ENCODE measurements around the gene HSD17B13.
"Not testable (repeated sequence)": the region's sequence is repeated elsewhere in the genome, so short reads cannot be mapped to it uniquely, and the experiment has no call there.

The HSD17B13 gene

DNA sequence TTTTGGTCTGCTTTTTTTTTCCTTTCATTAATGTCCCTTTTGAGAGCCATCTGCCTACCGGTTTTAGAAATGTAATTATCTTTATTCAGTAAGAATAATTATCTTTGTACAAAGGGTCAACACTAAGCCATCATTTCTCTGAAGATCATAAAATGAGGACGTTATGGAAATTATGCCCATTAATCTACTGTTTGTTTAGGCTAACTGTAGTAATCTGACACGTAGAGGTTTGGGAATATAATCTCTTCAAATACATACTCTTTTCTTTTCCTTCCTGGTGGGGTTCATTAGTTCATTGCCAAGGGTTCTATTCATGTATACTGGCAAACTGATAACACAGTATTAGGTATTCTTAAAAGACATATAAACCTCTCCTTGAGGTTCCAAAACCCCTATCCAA lies 3.8 kb upstream of the HSD17B13 start:
- no peak for DNase-seq (ENCODE audit: low read depth, low spot score)

DNA sequence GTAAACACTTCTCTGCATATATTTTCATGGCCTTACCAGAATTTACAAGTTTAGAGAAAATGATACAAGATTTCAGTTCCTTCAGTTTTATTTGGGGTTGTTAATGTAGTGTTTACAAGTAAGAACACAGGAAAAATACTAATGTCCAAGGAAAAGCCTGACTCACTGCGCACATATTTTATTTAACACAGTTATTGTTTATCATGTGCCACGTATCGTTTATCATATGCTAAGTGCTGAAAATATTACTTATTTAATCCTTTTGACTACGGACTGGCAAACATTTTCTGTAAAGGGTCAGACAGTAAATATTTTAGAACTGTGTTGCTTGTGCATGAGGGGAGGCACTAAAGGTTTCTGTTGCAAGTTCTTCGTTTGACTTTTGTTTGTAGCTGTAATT lies 794 bp downstream of the HSD17B13 start:
- no peak overlapping the region for H3K4me3 ChIP-seq (ENCODE audit: low read length)
- no peak for DNase-seq (ENCODE audit: low read depth, low spot score)

More for the DNA sequence above, 3.8 kb upstream of the HSD17B13 start:
- no peak overlapping the region for H3K4me3 ChIP-seq (ENCODE audit: low read length)

DNA sequence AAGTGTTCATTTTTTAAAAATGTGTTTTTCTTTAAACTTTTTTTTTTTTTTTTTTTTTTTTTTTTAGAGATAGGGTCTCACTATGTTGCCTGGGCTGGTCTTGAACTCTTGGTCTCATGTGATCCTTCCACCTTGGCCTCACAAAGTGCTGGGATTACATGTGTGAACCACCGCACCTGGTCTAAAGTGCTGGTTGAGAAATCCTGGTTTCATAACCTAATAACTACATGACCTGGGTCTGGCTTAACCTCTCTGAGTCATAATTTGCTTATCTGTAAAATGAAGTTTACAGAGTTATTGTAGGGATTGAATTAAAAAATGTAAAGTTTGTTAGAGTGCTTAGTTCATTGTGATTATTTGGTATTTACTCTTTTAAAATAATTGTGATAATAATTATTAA lies 5.2 kb downstream of the HSD17B13 start:
- no peak overlapping the region for H3K4me3 ChIP-seq (ENCODE audit: low read length)
- no peak for DNase-seq (ENCODE audit: low read depth, low spot score)

DNA sequence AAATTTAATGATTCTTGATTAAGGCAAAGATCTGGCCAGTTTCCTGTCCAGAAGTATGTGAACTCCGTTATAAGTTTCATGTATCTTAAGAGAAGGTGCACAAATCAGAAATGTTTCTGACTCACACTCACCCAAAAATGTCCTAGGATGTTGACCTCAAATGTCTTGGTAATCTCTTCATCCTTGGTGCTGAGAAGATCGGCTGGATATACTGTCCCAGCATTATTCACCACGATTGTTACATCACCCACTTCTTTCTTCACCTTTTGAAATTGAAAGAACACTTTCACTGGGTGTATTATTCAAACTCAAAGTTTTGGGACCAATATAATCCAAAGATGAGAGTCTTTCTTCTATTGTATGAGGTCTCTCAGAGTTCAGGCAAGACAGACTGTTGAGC lies 5.7 kb downstream of the HSD17B13 start:
- DNase-seq (ENCODE audit: low read depth, low spot score), result no peak
- no peak overlapping the region for H3K4me3 ChIP-seq (ENCODE audit: low read length)

DNA sequence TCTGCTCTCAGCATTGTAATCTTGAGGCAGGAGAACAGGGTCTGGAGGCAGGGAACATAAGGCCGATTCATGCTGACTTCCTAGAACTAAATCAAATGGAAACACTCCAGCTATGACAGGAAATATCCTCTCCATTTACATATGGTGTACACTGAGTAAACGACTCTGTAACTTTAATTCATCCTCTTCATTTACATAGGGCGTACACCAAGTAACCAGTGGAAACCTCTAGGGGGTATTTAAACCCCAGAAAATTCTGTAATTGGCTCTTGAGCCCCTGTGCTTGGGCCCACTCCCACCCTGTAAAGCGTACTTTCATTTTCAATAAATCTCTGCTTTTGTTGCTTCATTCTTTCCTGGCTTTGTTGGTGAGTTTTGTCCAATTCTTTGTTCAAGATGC lies 7.7 kb downstream of the HSD17B13 start:
- DNase-seq (ENCODE audit: low read depth, low spot score); H3K4me3 ChIP-seq (ENCODE audit: low read length): not testable (repeated sequence)

DNA sequence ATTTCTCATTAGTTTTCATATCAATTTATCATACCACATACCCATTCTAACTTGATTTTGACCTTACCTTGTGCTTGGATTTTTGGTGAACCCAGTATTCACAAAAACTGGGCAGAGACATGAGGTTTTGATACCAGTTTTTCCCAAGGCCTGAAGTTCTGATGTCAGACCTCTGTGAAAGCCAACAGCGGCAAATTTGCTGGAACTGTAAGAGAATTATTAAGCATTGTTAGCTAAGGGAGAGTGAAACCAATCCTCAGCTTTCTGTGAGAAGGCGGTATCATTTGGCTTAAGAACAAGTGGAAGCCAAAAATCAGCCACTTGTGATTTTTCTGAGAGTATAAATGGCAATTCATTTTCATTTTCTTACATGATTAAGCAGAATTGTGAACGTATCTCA lies 8.9 kb downstream of the HSD17B13 start:
- DNase-seq (ENCODE audit: low read depth, low spot score), result no peak
- no peak overlapping the region for H3K4me3 ChIP-seq (ENCODE audit: low read length)

DNA sequence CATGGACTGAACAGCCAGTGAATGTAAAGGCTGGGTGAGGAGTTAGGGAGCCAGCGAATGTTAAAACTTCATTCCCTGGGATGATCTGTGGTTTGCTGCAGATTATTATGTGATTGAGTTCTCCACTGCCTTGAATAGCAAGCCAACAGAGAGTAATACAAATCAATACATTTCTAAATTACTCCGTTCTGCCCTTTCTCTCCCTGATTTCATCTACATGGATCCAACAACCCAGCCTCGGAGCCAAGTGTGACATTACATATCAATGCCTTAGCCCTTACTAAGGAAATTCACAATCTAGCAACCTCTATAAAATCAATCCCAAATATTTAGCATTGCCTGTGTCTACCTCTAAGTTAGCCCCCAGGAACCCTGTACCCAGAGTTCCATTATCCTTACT lies 11.0 kb downstream of the HSD17B13 start:
- DNase-seq (ENCODE audit: low read depth, low spot score), result no peak
- H3K4me3 ChIP-seq (ENCODE audit: low read length), result no peak overlapping the region

DNA sequence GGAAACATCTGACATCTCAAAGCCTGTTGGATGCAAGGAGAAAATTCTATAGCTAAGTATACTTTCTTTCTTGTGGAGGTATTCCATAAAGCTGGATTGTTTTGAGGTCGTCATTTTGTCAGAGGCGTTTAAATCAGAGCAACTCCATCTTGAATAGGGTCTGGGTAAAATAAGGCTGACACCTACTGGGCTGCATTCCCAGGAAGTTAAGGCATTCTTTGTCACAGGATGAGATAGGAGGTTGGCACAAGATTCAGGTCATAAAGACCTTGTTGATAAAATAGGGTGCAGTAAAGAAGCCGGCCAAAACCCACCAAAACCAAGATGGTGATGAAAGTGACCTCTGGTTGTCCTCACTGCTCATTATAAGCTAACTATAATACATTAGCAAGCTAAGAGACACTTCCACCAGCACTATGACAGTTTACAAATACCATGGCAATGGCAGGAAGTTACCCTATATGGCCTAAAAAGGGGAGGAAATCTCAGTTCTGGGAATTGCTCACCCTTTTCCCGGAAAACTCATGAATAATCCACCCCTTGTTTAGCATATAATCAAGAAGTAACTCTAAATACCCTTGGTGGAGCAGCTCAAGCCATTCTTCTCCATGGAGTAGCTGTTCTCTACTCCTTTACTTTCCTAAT lies 11.9 kb downstream of the HSD17B13 start:
- H3K4me3 ChIP-seq (ENCODE audit: low read length), result no peak overlapping the region
- DNase-seq (ENCODE audit: low read depth, low spot score), result no peak

DNA sequence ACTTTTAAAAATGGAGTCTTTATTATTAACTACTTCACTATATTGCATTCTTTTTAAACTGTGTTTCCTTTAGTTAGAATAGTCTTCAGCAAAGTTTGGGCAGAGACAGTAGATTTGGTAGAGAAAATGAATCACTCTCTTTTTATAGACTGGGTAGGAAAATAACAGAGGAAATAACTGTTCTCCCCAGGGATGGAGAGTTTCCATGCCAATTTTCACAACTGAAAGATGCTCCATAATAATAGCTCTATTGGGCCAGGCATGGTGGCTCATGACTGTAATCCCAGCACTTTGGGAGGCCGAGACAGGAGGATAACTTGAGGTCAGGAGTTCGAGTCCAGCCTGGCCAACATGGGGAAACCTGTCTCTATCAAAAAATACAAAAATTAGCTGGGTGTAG lies 13.1 kb downstream of the HSD17B13 start:
- no peak overlapping the region for H3K4me3 ChIP-seq (ENCODE audit: low read length)
- DNase-seq (ENCODE audit: low read depth, low spot score), result no peak

DNA sequence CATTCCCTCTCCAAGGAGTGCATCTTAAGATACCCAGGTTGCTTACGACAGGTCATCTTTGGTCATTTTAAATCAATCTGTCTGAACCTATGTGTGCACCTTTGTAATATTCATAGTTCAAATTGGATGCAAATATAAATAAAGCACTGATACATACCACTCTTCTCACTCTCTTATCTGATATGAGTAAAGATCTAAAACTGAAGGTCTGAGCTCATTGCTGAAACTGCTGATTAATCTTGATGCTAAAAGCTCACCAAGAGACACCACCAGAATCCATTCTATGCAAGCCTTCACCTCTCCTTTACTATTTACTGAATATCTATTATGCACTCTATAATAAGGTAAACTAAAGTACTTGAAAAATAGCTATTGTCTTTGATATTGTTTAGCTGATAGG lies 16.6 kb downstream of the HSD17B13 start:
- no peak for DNase-seq (ENCODE audit: low read depth, low spot score)
- H3K4me3 ChIP-seq (ENCODE audit: low read length), result no peak overlapping the region

DNA sequence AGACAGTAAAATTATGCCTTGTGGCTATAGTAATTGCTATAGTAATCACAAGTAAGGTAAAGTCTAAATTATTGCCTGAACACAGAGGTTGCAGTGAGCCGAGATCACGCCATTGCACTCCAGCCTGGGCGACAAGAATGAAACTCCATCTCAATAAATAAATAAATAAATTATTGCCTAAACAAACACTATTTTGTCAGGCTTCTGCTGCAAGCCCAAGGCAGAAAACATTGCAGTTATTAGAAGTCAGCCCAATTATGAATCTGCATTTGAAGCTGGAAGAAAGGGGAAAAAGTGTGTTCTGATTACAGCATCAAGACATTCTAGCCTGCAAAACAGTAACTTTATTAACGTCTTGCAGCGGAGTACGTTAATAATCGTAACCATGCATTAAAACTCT lies 17.1 kb downstream of the HSD17B13 start:
- no peak for DNase-seq (ENCODE audit: low read depth, low spot score)
- H3K4me3 ChIP-seq (ENCODE audit: low read length), result no peak overlapping the region

DNA sequence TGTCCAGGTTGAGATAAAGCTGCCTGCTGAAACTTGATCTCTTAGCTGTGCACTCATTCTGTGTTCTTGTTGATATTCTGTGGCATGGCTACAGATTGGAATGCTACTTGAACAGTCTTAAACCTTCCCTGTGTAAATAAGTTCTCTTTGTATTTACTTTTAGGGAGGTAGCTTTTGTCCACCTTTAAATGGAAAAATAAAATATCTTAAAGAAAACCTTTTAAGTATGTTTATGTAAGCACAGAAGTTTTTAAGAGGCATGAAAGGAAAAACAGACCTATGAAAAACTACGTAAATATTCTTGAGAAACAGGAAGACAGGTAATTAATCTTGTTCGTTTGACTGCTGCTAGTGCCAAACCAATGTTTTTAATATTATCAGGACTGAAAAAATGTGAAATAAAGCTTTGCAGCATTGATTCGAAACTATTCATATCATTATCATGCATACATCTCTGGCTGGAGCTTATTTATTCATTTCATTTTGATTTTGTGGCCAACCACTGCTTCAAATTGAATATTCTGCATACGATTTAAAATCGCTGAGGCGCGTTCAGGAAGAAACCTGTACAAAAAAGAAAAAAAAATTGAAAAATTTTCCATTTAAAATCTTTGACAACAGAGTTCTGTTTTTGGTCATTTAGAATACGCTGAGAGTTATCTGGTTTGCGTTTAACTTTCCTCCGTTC lies 17.8 kb downstream of the HSD17B13 start:
- no peak for DNase-seq (ENCODE audit: low read depth, low spot score)
- H3K4me3 ChIP-seq (ENCODE audit: low read length), result no peak overlapping the region

DNA sequence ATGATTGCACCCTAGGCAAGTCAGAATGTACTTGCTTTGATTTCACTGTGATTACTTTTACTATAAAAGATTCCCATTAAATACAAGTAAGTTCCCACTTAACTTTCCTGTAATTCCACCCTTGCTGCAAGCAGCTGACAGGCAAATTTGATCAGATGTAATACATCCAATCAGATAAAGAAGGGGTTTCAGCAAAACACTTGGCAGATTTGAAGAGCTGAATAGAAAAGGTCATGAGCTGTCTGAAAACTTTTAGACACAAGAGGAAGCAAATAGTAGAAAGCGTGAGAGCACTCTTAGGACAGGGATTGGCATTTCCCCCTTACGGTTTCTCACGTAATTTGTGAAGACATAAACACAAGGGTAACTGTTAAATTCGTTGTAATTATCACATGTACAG lies 22.8 kb downstream of the HSD17B13 start:
- H3K4me3 ChIP-seq (ENCODE audit: low read length), result no peak overlapping the region
- DNase-seq (ENCODE audit: low read depth, low spot score), result no peak

DNA sequence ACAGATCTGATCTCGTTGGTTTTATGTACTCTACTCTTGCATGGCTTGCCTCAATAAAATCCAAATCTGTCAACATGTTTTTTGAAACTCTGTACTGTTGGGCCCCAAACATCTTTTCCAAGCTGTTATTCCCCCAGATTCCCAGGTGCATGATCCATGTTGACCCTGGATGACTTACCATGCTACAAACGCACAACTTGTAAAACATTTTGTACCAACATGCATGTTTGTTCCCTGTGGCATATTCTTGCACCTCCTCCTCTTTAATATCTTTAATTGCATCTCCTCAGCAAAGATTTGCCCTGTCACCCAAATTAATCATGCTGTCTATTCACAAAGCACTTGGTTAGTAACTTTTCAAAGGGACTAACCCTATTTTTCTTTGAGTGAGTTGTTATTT lies 24.3 kb downstream of the HSD17B13 start:
- no peak overlapping the region for H3K4me3 ChIP-seq (ENCODE audit: low read length)
- no peak for DNase-seq (ENCODE audit: low read depth, low spot score)

DNA sequence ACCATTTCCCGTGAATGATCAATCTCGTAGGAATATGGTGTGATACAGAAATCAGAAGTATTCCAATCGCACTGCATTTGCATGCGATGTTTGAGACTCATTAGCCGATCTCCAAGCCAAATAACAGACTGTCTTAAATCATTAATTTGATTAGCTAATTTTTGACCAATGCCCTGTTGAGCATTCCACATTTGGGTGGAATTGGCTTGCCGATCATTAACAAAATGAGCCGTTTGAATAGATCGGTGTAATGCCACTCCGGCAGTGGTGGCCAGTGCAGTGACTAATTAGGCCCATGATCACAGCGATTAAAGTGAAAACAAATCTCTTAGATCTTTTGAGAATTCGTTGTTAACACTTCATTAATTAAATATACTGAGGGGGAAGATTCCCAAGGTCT lies 27.8 kb downstream of the HSD17B13 start:
- not testable (repeated sequence) for DNase-seq (ENCODE audit: low read depth, low spot score); H3K4me3 ChIP-seq (ENCODE audit: low read length)

DNA sequence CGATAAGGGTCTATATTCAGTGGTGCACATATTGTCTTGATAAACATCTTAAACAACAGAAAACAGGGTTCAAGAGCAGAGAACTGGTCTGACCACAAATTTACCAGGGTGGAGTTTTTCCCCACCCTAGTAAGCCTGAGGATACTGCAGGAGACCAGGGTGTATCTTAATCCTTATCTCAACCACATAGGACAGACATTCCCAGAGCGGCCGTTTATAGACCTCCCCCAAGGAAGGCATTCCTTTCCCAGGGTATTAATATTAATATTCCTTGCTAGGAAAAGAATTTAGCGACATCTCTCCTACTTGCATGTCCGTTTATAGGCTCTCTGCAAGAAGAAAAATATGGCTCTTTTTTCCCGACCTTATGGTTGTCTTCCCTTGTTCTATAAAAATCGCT lies 28.8 kb downstream of the HSD17B13 start:
- DNase-seq (ENCODE audit: low read depth, low spot score); H3K4me3 ChIP-seq (ENCODE audit: low read length): not testable (repeated sequence)

DNA sequence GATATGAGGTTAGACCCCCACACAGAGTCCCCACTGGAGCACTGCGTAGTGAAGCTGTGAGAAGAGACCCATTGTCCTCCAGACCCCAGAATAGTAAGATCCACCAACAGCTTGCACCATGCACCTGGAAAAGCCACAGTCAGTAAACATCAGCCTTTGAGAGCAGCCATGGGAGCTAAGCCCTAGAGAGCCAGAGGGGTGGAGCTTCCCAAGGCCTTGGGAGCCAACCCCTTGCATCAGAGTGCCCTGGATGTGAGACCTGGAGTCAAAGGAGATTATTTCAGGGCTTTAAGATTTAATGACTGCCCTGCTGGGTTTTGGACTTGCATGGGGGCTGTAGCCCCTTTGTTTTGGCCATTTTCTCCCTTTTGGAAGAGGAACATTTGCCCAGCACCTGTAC lies 35.7 kb downstream of the HSD17B13 start:
- no peak for DNase-seq (ENCODE audit: low read depth, low spot score)
- H3K4me3 ChIP-seq (ENCODE audit: low read length), result no peak overlapping the region

DNA sequence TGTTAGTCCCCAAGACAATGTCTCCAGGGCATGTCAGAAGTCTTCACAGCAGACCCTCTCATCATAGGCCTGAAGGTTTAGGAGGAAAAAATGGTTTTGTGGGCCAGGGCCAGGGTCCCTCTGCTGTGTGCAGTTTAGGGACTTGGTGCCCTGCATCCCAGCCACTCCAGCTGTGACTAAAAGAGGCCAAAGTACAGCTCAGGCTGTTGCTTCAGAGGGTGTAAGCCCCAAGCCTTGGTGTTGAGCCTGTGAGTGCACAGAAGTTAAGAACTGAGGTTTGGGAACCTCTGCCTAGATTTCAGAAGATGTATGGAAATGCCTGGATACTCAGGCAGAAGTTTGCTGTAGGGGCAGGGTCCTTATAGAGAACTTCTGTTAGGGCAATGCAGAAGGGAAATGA lies 38.4 kb downstream of the HSD17B13 start:
- H3K4me3 ChIP-seq (ENCODE audit: low read length); DNase-seq (ENCODE audit: low read depth, low spot score): not testable (repeated sequence)

DNA sequence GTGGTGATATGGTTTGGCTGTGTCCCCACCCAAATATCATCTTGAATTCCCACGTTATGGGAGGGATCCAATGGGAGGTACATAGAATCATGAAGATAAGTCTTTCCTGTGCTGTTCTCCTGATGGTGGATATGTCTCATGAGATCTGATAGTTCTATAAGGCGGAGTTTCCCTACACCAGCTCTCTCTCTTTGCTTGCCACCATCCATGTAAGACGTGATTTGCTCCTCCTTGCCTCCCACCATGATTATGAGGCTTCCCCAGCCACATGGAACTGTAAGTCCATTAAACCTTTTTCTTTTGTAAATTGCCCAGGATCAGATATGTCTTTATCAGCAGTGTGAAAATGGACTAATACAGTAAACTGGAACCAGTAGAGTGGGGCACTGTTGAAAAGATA lies 39.5 kb downstream of the HSD17B13 start:
- DNase-seq (ENCODE audit: low read depth, low spot score), result no peak
- no peak overlapping the region for H3K4me3 ChIP-seq (ENCODE audit: low read length)

DNA sequence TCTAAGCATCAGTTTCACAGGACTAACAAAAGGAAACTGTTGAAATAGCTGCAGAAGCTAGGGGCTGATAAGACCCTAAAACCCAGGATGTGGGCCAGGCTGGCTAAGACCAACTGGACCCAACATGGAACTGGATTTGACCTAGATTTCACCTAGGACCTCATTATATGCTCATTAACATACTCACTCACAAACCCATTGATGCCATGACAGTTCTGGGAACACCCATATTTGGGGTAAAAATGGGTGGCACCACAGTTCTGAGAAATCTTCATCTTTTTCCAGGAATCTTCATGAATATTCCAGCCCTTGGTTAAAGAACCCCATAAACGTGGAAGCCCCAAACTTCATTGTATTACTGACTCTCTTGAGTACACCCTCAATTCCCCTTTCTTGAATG lies 41.1 kb downstream of the HSD17B13 start:
- no peak overlapping the region for H3K4me3 ChIP-seq (ENCODE audit: low read length)
- DNase-seq (ENCODE audit: low read depth, low spot score), result no peak

DNA sequence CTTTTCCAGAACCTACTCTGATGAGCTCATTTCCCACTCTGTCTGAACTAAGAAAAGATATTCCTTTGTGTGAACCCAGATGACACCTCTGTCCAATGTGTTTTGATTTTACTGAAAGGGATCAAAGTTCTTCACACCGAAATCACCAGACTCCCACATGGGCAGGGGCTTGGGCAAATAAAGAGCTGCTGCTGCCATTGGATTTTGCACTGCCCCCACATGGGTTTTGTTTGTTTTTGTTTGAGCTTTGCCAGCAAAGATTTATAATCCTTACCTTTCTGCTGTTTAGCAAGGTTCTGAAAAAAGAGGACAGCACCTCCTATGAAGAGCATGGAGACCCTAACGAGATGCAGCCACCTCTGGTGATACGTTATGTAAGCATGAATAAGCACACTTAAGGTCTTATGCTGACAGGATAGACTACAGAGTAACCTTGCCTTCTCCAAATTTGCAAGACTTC lies 44.3 kb downstream of the HSD17B13 start:
- no peak overlapping the region for H3K4me3 ChIP-seq (ENCODE audit: low read length)
- DNase-seq (ENCODE audit: low read depth, low spot score), result no peak
